Measurements from ENCODE around the gene UGGT1. TPM values are rescaled to one million over a fixed set of nuclear protein-coding genes. Genes with fewer than 3 reads are reported as not detected.
"Not testable (repeated sequence)": the region's sequence is repeated elsewhere in the genome, so short reads cannot be mapped to it uniquely, and the experiment has no call there.

The UGGT1 gene
- total RNA-seq, 2 donors from 2014 or later = 43.0 to 51.0 TPM

- DNase-seq (ENCODE audit: low spot score) = no peak
- intact Hi-C loops (cut with DNase I) = no loop called here
These were observed 111.8 kb downstream of the UGGT1 start for GRCh38 chr2:128202791-128203190.

GRCh38 chr2:128206245-128206644 is 115.2 kb downstream of the UGGT1 start:
- DNase-seq (ENCODE audit: low spot score) = no peak
- intact Hi-C loops (cut with DNase I) = no loop called here

- DNase-seq (ENCODE audit: low spot score) = no peak
- intact Hi-C loops (cut with DNase I) = no loop called here
These were observed 117.0 kb downstream of the UGGT1 start for GRCh38 chr2:128208023-128208422.

GRCh38 chr2:128208631-128209324 is 117.8 kb downstream of the UGGT1 start:
- intact Hi-C loops (cut with DNase I); DNase-seq (ENCODE audit: low spot score): not testable (repeated sequence)

GRCh38 chr2:128214251-128214650 is 123.3 kb downstream of the UGGT1 start:
- DNase-seq (ENCODE audit: low spot score) = no peak
- intact Hi-C loops (cut with DNase I) = no loop called here

GRCh38 chr2:128214866-128215460 is 124.0 kb downstream of the UGGT1 start:
- no peak for DNase-seq (ENCODE audit: low spot score)
- intact Hi-C loops (cut with DNase I) = no loop called here

- peak; percentile 28 for DNase-seq (ENCODE audit: low spot score)
- intact Hi-C loops (cut with DNase I) = no loop called here
These were observed 125.1 kb downstream of the UGGT1 start for GRCh38 chr2:128215897-128216642.

- no peak for DNase-seq (ENCODE audit: low spot score)
- intact Hi-C loops (cut with DNase I) = no loop called here
These were observed 126.7 kb downstream of the UGGT1 start for GRCh38 chr2:128217671-128218070.

GRCh38 chr2:128219891-128220290 is 128.9 kb downstream of the UGGT1 start:
- intact Hi-C loops (cut with DNase I) = no loop called here
- DNase-seq (ENCODE audit: low spot score) = no peak

GRCh38 chr2:128227862-128228261 is 136.9 kb downstream of the UGGT1 start:
- DNase-seq (ENCODE audit: low spot score) = no peak
- intact Hi-C loops (cut with DNase I) = no loop called here

- intact Hi-C loops (cut with DNase I) = no loop called here
- DNase-seq (ENCODE audit: low spot score) = no peak
These were observed 137.9 kb downstream of the UGGT1 start for GRCh38 chr2:128228894-128229293.

- peak; percentile 97 for DNase-seq (ENCODE audit: low spot score)
- intact Hi-C loops (cut with DNase I) = loop anchor here in 1 of 2 donors (5.0 kb wide), 1 partner anchor 51 kb away; no protein-coding TSS in a partner anchor
These were observed 142.2 kb downstream of the UGGT1 start for GRCh38 chr2:128232965-128233789.

GRCh38 chr2:128233790-128234395 is 142.9 kb downstream of the UGGT1 start:
- no peak for DNase-seq (ENCODE audit: low spot score)

GRCh38 chr2:128234613-128235012 is 143.6 kb downstream of the UGGT1 start:
- no peak for DNase-seq (ENCODE audit: low spot score)
- intact Hi-C loops (cut with DNase I) = loop anchor here in 1 of 2 donors (5.0 kb wide), 1 partner anchor 52 kb away; no protein-coding TSS in a partner anchor

More at GRCh38 chr2:128233790-128234395, 142.9 kb downstream of the UGGT1 start:
- intact Hi-C loops (cut with DNase I) = loop anchor here in 1 of 2 donors (5.0 kb wide), 1 partner anchor 52 kb away; no protein-coding TSS in a partner anchor

GRCh38 chr2:128235581-128235980 is 144.6 kb downstream of the UGGT1 start:
- intact Hi-C loops (cut with DNase I) = no loop called here
- no peak for DNase-seq (ENCODE audit: low spot score)

GRCh38 chr2:128236491-128237035 is 145.6 kb downstream of the UGGT1 start:
- DNase-seq (ENCODE audit: low spot score) = no peak

GRCh38 chr2:128237081-128237534 is 146.1 kb downstream of the UGGT1 start:
- DNase-seq (ENCODE audit: low spot score) = no peak
- intact Hi-C loops (cut with DNase I) = no loop called here

More at GRCh38 chr2:128236491-128237035, 145.6 kb downstream of the UGGT1 start:
- intact Hi-C loops (cut with DNase I) = no loop called here

- no peak for DNase-seq (ENCODE audit: low spot score)
- intact Hi-C loops (cut with DNase I) = no loop called here
These were observed 147.1 kb downstream of the UGGT1 start for GRCh38 chr2:128237911-128238697.
